ENCODE data around the gene PCDHA11.

PCDHA11 gene

GRCh38 chr5:140883927-140884697 lies 15.4 kb downstream of the PCDHA11 start:
- Histone ChIP-seq H3K27ac (no peak overlapping the region), H3K4me3 (no peak overlapping the region)
- no peak for DNase-seq (ENCODE audit: low spot score)
- no peak for TF ChIP-seq CTCF (IDR thresholded peaks at IDR 0.05)

- TF ChIP-seq CTCF (IDR thresholded peaks at IDR 0.05), result no peak
- H3K4me3 ChIP-seq, result no peak overlapping the region
- H3K27ac ChIP-seq, result no peak overlapping the region
- DNase-seq (ENCODE audit: low spot score), result no peak
Measured at GRCh38 chr5:140916325-140916724, 47.6 kb downstream of the PCDHA11 start.
